Activated CD4-positive, alpha-beta T cell treated with anti-CD3 and anti-CD28 coated beads for 1 hour (primary cell): ENCODE measurements around the gene BIVM.

Experiments used
- DNase-seq: peaks from one replicate; pipeline ENCODE4 v3.0.0-alpha.2; 2020

BIVM gene

GRCh38 chr13:102792396-102792795 is 6.5 kb upstream of the BIVM start:
- no peak for DNase-seq

- no peak for DNase-seq
Observed at GRCh38 chr13:102793611-102794355, 5.1 kb upstream of the BIVM start.

- DNase-seq, result no peak
Observed at GRCh38 chr13:102799426-102800144, 666 bp downstream of the BIVM start.

- peak; percentile 66 for DNase-seq
Observed at GRCh38 chr13:102800145-102801041, 1.5 kb downstream of the BIVM start.

GRCh38 chr13:102805680-102806079 is 6.8 kb downstream of the BIVM start:
- DNase-seq, result no peak

GRCh38 chr13:102807699-102808098 is 8.8 kb downstream of the BIVM start:
- DNase-seq, result no peak

GRCh38 chr13:102812611-102813287 is 13.8 kb downstream of the BIVM start:
- DNase-seq, result no peak

GRCh38 chr13:102814025-102814607 is 15.2 kb downstream of the BIVM start:
- DNase-seq, result no peak

GRCh38 chr13:102814793-102815192 is 15.9 kb downstream of the BIVM start:
- DNase-seq, result no peak

GRCh38 chr13:102815788-102816187 is 16.9 kb downstream of the BIVM start:
- DNase-seq, result no peak

- no peak for DNase-seq
Observed at GRCh38 chr13:102816708-102817107, 17.8 kb downstream of the BIVM start.

GRCh38 chr13:102817241-102817640 is 18.3 kb downstream of the BIVM start:
- no peak for DNase-seq

- no peak for DNase-seq
Observed at GRCh38 chr13:102817907-102818306, 19.0 kb downstream of the BIVM start.

- DNase-seq, result no peak
Observed at GRCh38 chr13:102825400-102825799, 26.5 kb downstream of the BIVM start.

- DNase-seq, result no peak
Observed at GRCh38 chr13:102825921-102826706, 27.2 kb downstream of the BIVM start.

- DNase-seq, result no peak
Observed at GRCh38 chr13:102830646-102831045, 31.7 kb downstream of the BIVM start.

GRCh38 chr13:102836471-102836870 is 37.6 kb downstream of the BIVM start:
- DNase-seq, result no peak

GRCh38 chr13:102838273-102838672 is 39.4 kb downstream of the BIVM start:
- DNase-seq, result no peak

- DNase-seq, result no peak
Observed at GRCh38 chr13:102838982-102839381, 40.1 kb downstream of the BIVM start.

GRCh38 chr13:102839462-102839861 is 40.5 kb downstream of the BIVM start:
- no peak for DNase-seq

GRCh38 chr13:102845289-102845629 is 46.3 kb downstream of the BIVM start:
- DNase-seq, result no peak
